Islet precursor cell (in vitro differentiated cells): ENCODE results near the gene TRAF3IP1.
A peak's percentile ranks its signal among the peaks of the same experiment; 100 is the strongest.
"Not testable (repeated sequence)": the region's sequence is repeated elsewhere in the genome, so short reads cannot be mapped to it uniquely, and the experiment has no call there.

ENCODE experiments used
- DNase-seq: peaks from one replicate; pipeline ENCODE4 v3.0.0-alpha.2; 2018

TRAF3IP1 gene

GRCh38 chr2:238320246-238320647 is at the start of gene TRAF3IP1:
TSS of gene TRAF3IP1 (plus strand) at chr2:238320518. CDS start at chr2:238320663, 145 bp downstream.
- DNase-seq = peak; percentile 93

- no peak for DNase-seq
Observed at GRCh38 chr2:238270606-238271005, 49.7 kb upstream of the TRAF3IP1 start.

- DNase-seq = no peak
Observed at GRCh38 chr2:238271061-238271554, 49.2 kb upstream of the TRAF3IP1 start.

- not testable (repeated sequence) for DNase-seq
Observed at GRCh38 chr2:238271686-238272085, 48.6 kb upstream of the TRAF3IP1 start.

GRCh38 chr2:238272156-238272555 is 48.2 kb upstream of the TRAF3IP1 start:
- DNase-seq = no peak

GRCh38 chr2:238273433-238273832 is 46.9 kb upstream of the TRAF3IP1 start:
- not testable (repeated sequence) for DNase-seq

GRCh38 chr2:238274152-238274865 is 46.0 kb upstream of the TRAF3IP1 start:
- DNase-seq = no peak

- peak; percentile 59 for DNase-seq
Observed at GRCh38 chr2:238277695-238278094, 42.6 kb upstream of the TRAF3IP1 start.

- DNase-seq = no peak
Observed at GRCh38 chr2:238278626-238279323, 41.5 kb upstream of the TRAF3IP1 start.

- DNase-seq = no peak
Observed at GRCh38 chr2:238279324-238279682, 41.0 kb upstream of the TRAF3IP1 start.

- DNase-seq = no peak
Observed at GRCh38 chr2:238280083-238280825, 40.1 kb upstream of the TRAF3IP1 start.

- no peak for DNase-seq
Observed at GRCh38 chr2:238281826-238282480, 38.4 kb upstream of the TRAF3IP1 start.

- no peak for DNase-seq
Observed at GRCh38 chr2:238282861-238283738, 37.2 kb upstream of the TRAF3IP1 start.

- DNase-seq = no peak
Observed at GRCh38 chr2:238284802-238285515, 35.4 kb upstream of the TRAF3IP1 start.

- peak; percentile 67 for DNase-seq
Observed at GRCh38 chr2:238285653-238286082, 34.6 kb upstream of the TRAF3IP1 start.

- no peak for DNase-seq
Observed at GRCh38 chr2:238286095-238286494, 34.2 kb upstream of the TRAF3IP1 start.

GRCh38 chr2:238286551-238286950 is 33.8 kb upstream of the TRAF3IP1 start:
- DNase-seq = no peak

- DNase-seq = no peak
Observed at GRCh38 chr2:238286987-238287736, 33.2 kb upstream of the TRAF3IP1 start.

GRCh38 chr2:238287737-238288649 is 32.3 kb upstream of the TRAF3IP1 start, which contains the start of gene PER2:
TSS of gene PER2 (minus strand) at chr2:238288610. CDS start at chr2:238277936, 10,674 bp downstream.
- peak; percentile 79 for DNase-seq
